K562 (cell line): ENCODE data around the gene ODC1.

Source experiments
- CBFA2T2 ChIP-seq: fragments of 450-650 bp; conservative IDR thresholded peaks from 2 replicates; pipeline ENCODE4 v1.6.1; 2017; ENCODE audit warnings: mild to moderate bottlenecking
- CXXC5 ChIP-seq: fragments of 250-450 bp; sonication (Bioruptor Pico); IDR thresholded peaks from 2 replicates; pipeline ENCODE4 v1.8.0; 2022; ENCODE audit warnings: inconsistent platforms, mild to moderate bottlenecking, moderate library complexity
- EP300 ChIP-seq: IDR thresholded peaks from 2 replicates; pipeline ENCODE4 v1.6.1; 2012; ENCODE audit warnings: low read length, improper control_type of control experiment
- TAF1 ChIP-seq: IDR thresholded peaks from 2 replicates; pipeline ENCODE4 v1.6.1; 2011; ENCODE audit warnings: mild to moderate bottlenecking, low read length, moderate library complexity; ENCODE audit not compliant: insufficient read depth, control insufficient read depth, severe bottlenecking; ENCODE audit errors: extremely low read depth
- ZNF121 ChIP-seq: sonication (generic); formaldehyde crosslinking; conservative IDR thresholded peaks from 2 replicates; pipeline ENCODE4 v1.8.0; 2022; ENCODE audit warnings: missing genetic modification reagents
- ZNF707 ChIP-seq: fragments of 250-450 bp; sonication (Bioruptor Pico); conservative IDR thresholded peaks from 2 replicates; pipeline ENCODE4 v1.8.0; 2022; ENCODE audit warnings: inconsistent platforms, mild to moderate bottlenecking, moderate library complexity
- TF ChIP-seq, protein P1 (sequence below), 3 experiments: IDR thresholded peaks in 2 of 3; conservative IDR thresholded peaks in 1 of 3; 2 replicates each; pipeline ENCODE4 v1.5.1; 2011 to 2012; ENCODE audit warnings: low read length in 3 of 3, mild to moderate bottlenecking in 3 of 3, control low read depth in 2 of 3, improper control_type of control experiment in 1 of 3, inconsistent platforms in 1 of 3, low read depth in 1 of 3, mixed read lengths in 1 of 3, moderate library complexity in 1 of 3; ENCODE audit not compliant: insufficient read depth in 2 of 3
- TF ChIP-seq, protein P2 (sequence below): sonication (generic); IDR thresholded peaks from 2 replicates; pipeline ENCODE4 v1.6.1; 2016
- TF ChIP-seq, protein P3 (sequence below): fragments of 250-450 bp; sonication (Bioruptor Pico); IDR thresholded peaks from 2 replicates; pipeline ENCODE4 v1.5.0; 2020; ENCODE audit warnings: mild to moderate bottlenecking, borderline replicate concordance
- TF ChIP-seq, protein P4 (sequence below): sonication (generic); formaldehyde crosslinking; IDR thresholded peaks from 2 replicates; pipeline ENCODE4 v1.8.1; 2023; ENCODE audit warnings: mild to moderate bottlenecking, missing genetic modification reagents
- TF ChIP-seq, protein P5 (sequence below), 2 experiments: fragments of 250-450 bp in 1 of 2; fragments of 450-650 bp in 1 of 2; sonication (Bioruptor Pico) in 1 of 2; IDR thresholded peaks; 2 replicates each; pipeline versions ENCODE4 v1.6.1 to v1.8.0; 2016 to 2021; ENCODE audit warnings: mild to moderate bottlenecking in 2 of 2, moderate library complexity in 2 of 2, missing compliant biosample characterization in 1 of 2, missing genetic modification characterization in 1 of 2

DNA sequence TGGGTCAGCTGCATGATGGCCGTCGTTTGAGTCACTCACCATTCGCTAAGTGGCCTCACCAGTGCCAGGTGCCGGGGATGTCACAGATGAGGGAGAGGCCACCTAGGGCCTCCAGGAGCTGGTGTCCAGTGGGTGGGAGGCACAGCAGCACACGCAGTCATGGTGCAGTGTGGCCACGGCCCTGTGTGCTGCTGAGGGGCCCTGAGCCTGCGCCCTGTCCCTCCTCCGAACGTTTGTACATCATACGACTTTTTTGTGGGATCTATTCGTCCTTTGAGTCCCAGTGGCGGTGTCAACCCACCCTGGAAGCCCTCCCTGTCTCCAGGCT lies 30.1 kb upstream of the ODC1 start:
- TF ChIP-seq EP300 (no peak), TAF1 (no peak), ZNF121 (CRISPR knock-in tag) (no peak), CBFA2T2 (no peak), ZNF707 (CRISPR knock-in tag) (no peak), CXXC5 (CRISPR knock-in tag) (no peak)
- TF ChIP-seq, protein P1, sequence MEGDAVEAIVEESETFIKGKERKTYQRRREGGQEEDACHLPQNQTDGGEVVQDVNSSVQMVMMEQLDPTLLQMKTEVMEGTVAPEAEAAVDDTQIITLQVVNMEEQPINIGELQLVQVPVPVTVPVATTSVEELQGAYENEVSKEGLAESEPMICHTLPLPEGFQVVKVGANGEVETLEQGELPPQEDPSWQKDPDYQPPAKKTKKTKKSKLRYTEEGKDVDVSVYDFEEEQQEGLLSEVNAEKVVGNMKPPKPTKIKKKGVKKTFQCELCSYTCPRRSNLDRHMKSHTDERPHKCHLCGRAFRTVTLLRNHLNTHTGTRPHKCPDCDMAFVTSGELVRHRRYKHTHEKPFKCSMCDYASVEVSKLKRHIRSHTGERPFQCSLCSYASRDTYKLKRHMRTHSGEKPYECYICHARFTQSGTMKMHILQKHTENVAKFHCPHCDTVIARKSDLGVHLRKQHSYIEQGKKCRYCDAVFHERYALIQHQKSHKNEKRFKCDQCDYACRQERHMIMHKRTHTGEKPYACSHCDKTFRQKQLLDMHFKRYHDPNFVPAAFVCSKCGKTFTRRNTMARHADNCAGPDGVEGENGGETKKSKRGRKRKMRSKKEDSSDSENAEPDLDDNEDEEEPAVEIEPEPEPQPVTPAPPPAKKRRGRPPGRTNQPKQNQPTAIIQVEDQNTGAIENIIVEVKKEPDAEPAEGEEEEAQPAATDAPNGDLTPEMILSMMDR (IDR thresholded peaks at IDR 0.05 in 2 of 3, conservative IDR thresholded peaks at IDR 0.05 in 1 of 3; ENCODE audit: insufficient read depth in 2 of 3, low read depth in 1 of 3, low read length in 3 of 3): no peak
- TF ChIP-seq, protein P2, sequence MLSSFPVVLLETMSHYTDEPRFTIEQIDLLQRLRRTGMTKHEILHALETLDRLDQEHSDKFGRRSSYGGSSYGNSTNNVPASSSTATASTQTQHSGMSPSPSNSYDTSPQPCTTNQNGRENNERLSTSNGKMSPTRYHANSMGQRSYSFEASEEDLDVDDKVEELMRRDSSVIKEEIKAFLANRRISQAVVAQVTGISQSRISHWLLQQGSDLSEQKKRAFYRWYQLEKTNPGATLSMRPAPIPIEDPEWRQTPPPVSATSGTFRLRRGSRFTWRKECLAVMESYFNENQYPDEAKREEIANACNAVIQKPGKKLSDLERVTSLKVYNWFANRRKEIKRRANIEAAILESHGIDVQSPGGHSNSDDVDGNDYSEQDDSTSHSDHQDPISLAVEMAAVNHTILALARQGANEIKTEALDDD: no peak
- TF ChIP-seq, protein P3, sequence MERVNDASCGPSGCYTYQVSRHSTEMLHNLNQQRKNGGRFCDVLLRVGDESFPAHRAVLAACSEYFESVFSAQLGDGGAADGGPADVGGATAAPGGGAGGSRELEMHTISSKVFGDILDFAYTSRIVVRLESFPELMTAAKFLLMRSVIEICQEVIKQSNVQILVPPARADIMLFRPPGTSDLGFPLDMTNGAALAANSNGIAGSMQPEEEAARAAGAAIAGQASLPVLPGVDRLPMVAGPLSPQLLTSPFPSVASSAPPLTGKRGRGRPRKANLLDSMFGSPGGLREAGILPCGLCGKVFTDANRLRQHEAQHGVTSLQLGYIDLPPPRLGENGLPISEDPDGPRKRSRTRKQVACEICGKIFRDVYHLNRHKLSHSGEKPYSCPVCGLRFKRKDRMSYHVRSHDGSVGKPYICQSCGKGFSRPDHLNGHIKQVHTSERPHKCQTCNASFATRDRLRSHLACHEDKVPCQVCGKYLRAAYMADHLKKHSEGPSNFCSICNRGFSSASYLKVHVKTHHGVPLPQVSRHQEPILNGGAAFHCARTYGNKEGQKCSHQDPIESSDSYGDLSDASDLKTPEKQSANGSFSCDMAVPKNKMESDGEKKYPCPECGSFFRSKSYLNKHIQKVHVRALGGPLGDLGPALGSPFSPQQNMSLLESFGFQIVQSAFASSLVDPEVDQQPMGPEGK (CRISPR knock-in tag): no peak
- TF ChIP-seq, protein P4, sequence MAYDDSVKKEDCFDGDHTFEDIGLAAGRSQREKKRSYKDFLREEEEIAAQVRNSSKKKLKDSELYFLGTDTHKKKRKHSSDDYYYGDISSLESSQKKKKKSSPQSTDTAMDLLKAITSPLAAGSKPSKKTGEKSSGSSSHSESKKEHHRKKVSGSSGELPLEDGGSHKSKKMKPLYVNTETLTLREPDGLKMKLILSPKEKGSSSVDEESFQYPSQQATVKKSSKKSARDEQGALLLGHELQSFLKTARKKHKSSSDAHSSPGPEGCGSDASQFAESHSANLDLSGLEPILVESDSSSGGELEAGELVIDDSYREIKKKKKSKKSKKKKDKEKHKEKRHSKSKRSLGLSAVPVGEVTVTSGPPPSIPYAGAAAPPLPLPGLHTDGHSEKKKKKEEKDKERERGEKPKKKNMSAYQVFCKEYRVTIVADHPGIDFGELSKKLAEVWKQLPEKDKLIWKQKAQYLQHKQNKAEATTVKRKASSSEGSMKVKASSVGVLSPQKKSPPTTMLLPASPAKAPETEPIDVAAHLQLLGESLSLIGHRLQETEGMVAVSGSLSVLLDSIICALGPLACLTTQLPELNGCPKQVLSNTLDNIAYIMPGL (CRISPR knock-in tag): no peak
- TF ChIP-seq, protein P5, sequence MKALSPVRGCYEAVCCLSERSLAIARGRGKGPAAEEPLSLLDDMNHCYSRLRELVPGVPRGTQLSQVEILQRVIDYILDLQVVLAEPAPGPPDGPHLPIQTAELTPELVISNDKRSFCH (CRISPR knock-in tag; IDR thresholded peaks at IDR 0.05): no peak
- TF ChIP-seq, protein P5 (tag; IDR thresholded peaks at IDR 0.05): no peak
